NCI-H2196 (cell line): Measurements from ENCODE around the gene PLEKHN1.

Source experiments
- DNase-seq: peaks from one replicate; lab custom pipeline; 2025; ENCODE audit not compliant: unreplicated experiment; lab: John Stamatoyannopoulos, UW

The PLEKHN1 gene

DNA sequence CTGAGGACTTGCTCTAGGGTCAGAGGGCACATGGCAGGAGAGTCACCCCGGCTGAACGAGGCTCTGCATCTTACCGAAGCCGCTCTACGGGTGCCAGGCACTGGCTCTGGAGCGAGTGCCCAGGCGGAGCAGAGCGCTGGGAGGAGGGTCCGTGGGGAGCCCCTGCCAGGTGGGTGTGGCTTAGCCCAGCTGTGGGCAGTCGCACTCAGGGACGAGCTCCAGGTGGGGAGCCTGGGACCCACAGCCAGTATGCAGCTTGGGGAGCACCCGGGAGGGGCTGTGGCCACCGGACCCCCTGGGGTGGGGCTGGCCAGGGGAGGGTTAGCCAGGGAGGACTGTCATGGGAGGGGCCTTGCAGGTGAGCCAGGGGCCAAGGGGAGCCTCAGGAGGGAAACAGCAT is 57.4 kb downstream of the PLEKHN1 start:
- DNase-seq = no peak

- DNase-seq = no peak
Measured at GRCh38 chr1:1024149-1024770, 58.0 kb downstream of the PLEKHN1 start.

DNA sequence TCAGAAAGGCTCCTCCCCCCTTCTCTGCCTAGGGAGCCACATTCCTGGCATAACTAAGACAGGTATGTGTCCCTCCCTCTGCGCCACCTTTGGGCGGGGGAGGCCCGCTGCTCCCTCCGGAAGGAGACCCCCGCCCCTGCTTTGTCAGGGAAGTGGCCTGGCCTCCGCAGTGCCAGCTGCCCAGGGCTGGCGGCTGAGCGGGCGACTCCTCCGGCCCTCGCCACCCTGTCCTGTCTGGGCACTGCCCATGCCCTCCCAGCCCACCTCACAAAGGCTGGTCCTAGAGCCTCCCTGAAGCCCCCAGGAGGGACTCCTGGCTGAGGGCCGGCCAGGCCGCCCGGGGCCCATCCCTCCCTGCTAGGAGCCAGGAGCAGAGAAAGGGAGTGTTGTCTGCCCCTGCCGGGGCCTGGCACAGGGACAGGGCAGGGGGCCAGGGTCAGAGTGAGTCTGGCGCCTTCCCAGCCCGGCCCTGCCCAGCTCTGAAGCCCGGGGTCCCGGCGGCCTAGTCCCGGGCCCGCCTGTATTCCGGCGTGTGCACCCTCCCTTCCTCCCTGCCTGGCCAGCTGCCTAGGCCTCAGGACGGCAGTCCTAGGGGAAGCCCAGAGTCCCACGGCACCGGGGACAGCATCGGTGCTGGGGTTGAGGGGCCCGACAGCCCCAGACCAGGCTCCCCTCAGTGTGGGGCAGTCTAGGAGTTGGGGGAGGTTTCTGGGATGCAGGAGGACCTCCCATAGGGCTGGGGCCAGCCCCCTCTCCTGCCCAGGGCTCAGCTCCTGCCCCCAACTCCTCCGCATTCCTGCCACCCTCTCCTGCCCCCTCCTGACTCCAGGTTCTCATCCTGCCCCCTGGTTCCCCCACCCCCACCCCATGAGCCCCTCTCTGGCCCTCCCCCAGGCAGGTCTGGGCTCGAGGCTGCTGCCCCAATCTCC is 58.8 kb downstream of the PLEKHN1 start:
- no peak for DNase-seq
